HCT116 (cell line): Measurements from ENCODE around the gene MAMLD1. TPM values are rescaled to one million over a fixed set of nuclear protein-coding genes. Genes with fewer than 3 reads are reported as not detected.

Experiments
- ATAC-seq: fragments of 200-7000 bp; cut with Tn5 transposase; 2 replicates; pipeline ENCODE4 v1.9.1; 2020; ENCODE audit warnings: mild to moderate bottlenecking, moderate library complexity
- BruUV-seq: library from RNA; stranded (reverse); fragments of 400-500 nt; replicated peaks from 2 replicates; lab custom pipeline; 2021; lab: Mats Ljungman, UMichigan
- CTCF ChIA-PET: fragments of 300-600 bp; sonication (Branson Sonifier 250); formaldehyde crosslinking; loops from one replicate; lab custom pipeline; 2021; ENCODE audit warnings: antibody characterized with exemption; lab: Charles Lee
- POLR2A ChIA-PET: fragments of 300-600, 350-600 bp; sonication (Branson Sonifier 250); formaldehyde crosslinking; loops from one replicate; lab custom pipeline; 2021; ENCODE audit warnings: antibody characterized with exemption; lab: Charles Lee
- RAD21 ChIA-PET, 2 experiments: fragments of 300-600 bp; sonication (Branson Sonifier 250); formaldehyde crosslinking; loops; one replicate each; lab custom pipeline; 2023; ENCODE audit warnings: low total read pairs in 2 of 2; ENCODE audit not compliant: uncharacterized antibody in 2 of 2, unreplicated experiment in 2 of 2, low non-redundant PET in 1 of 2; lab: Charles Lee
- DNase-seq: peaks from one replicate; pipeline ENCODE4 v3.0.0-alpha.2; 2010; ENCODE audit warnings: low read depth, low spot score
- H2AFZ ChIP-seq: fragments of 200-600 bp; shearing (Covaris generic), sonication (generic); 2 replicates; pipeline ENCODE4 v1.6.1; 2017; ENCODE audit warnings: low read depth, mixed run types, mixed read lengths, antibody characterized with exemption, low read length; ENCODE audit not compliant: poor library complexity, severe bottlenecking
- H3K27ac ChIP-seq: 2 replicates; pipeline ENCODE4 v1.5.1; 2012; ENCODE audit warnings: low read depth, low read length
- H3K27me3 ChIP-seq: fragments of 200-600 bp; sonication (generic); 2 replicates; pipeline ENCODE4 v1.6.1; 2016; ENCODE audit warnings: mixed run types, low read length, mixed read lengths; ENCODE audit not compliant: insufficient read depth
- H3K36me3 ChIP-seq, 2 experiments: fragments of 200-500 bp in 1 of 2; fragments of 200-600 bp in 1 of 2; sonication (Bioruptor generic) in 1 of 2; sonication (generic) in 1 of 2; 2 replicates each; pipeline versions ENCODE4 v1.5.1 to v1.6.1; 2014 to 2016; ENCODE audit warnings: low read length in 2 of 2, inconsistent platforms in 1 of 2, mixed read lengths in 1 of 2, mixed run types in 1 of 2; ENCODE audit not compliant: insufficient read depth in 2 of 2, control insufficient read depth in 1 of 2
- H3K4me1 ChIP-seq, 2 experiments: fragments of 200-600 bp in 1 of 2; sonication (generic) in 1 of 2; 2 replicates each; pipeline versions ENCODE4 v1.5.1 to v1.6.1; 2012 to 2017; ENCODE audit warnings: low read length in 2 of 2, inconsistent platforms in 1 of 2, mild to moderate bottlenecking in 1 of 2, mixed read lengths in 1 of 2, mixed run types in 1 of 2, moderate library complexity in 1 of 2; ENCODE audit not compliant: insufficient read depth in 2 of 2, control insufficient read depth in 1 of 2
- H3K4me2 ChIP-seq: fragments of 200-600 bp; sonication (generic); 2 replicates; pipeline ENCODE4 v1.6.1; 2017; ENCODE audit warnings: mixed run types, low read length, mixed read lengths
- H3K4me3 ChIP-seq, 2 experiments: fragments of 200-600 bp in 1 of 2; sonication (generic) in 1 of 2; replicated peaks in 1 of 2; 2 replicates each; pipeline ENCODE4 v1.5.1; 2011 to 2016; ENCODE audit warnings: low read length in 2 of 2, control low read depth in 1 of 2, low read depth in 1 of 2, mild to moderate bottlenecking in 1 of 2, mixed read lengths in 1 of 2, mixed run types in 1 of 2
- H3K79me2 ChIP-seq: fragments of 200-600 bp; sonication (generic); 2 replicates; pipeline ENCODE4 v1.6.1; 2017; ENCODE audit warnings: mild to moderate bottlenecking, mixed run types, low read length, moderate library complexity, mixed read lengths; ENCODE audit not compliant: insufficient read depth
- H3K9ac ChIP-seq: fragments of 200-600 bp; sonication (generic); 2 replicates; pipeline ENCODE4 v1.6.1; 2016; ENCODE audit warnings: low read length, mixed read lengths
- H3K9me2 ChIP-seq: fragments of 200-600 bp; sonication (generic), shearing (Covaris generic); 2 replicates; pipeline ENCODE4 v1.6.1; 2017; ENCODE audit warnings: mixed run types, mild to moderate bottlenecking, moderate library complexity; ENCODE audit not compliant: insufficient read depth
- H3K9me3 ChIP-seq, 2 experiments: fragments of 200-500 bp in 1 of 2; fragments of 200-600 bp in 1 of 2; sonication (Bioruptor generic) in 1 of 2; sonication (generic) in 1 of 2; 2 replicates each; pipeline ENCODE4 v1.6.1; 2014 to 2017; ENCODE audit warnings: low read length in 2 of 2, mixed read lengths in 2 of 2, inconsistent platforms in 1 of 2, low read depth in 1 of 2, mild to moderate bottlenecking in 1 of 2, mixed run types in 1 of 2, moderate library complexity in 1 of 2; ENCODE audit not compliant: control insufficient read depth in 1 of 2, insufficient read depth in 1 of 2
- H4K20me1 ChIP-seq: fragments of 200-600 bp; sonication (generic), shearing (Covaris generic); 2 replicates; pipeline ENCODE4 v1.6.1; 2017; ENCODE audit warnings: mixed run types, mild to moderate bottlenecking, moderate library complexity; ENCODE audit not compliant: insufficient read depth
- CBX3 ChIP-seq: IDR thresholded peaks from 2 replicates; pipeline ENCODE4 v1.6.1; 2012; ENCODE audit warnings: low read depth
- CEBPB ChIP-seq: IDR thresholded peaks from 2 replicates; pipeline ENCODE4 v1.6.1; 2012; ENCODE audit warnings: low read depth
- ELF1 ChIP-seq: IDR thresholded peaks from 2 replicates; pipeline ENCODE4 v1.6.1; 2012; ENCODE audit warnings: low read depth, borderline replicate concordance
- EZH2 ChIP-seq: fragments of 200-600 bp; sonication (generic); IDR thresholded peaks from 2 replicates; pipeline ENCODE4 v1.6.1; 2017; ENCODE audit warnings: antibody characterized with exemption, mixed run types
- EZH2phosphoT487 ChIP-seq: fragments of 200-600 bp; IDR thresholded peaks from 2 replicates; pipeline ENCODE4 v1.6.1; 2018; ENCODE audit warnings: antibody characterized with exemption, borderline replicate concordance
- FOSL1 ChIP-seq: IDR thresholded peaks from 2 replicates; pipeline ENCODE4 v1.6.1; 2012; ENCODE audit warnings: low read depth
- MAX ChIP-seq: IDR thresholded peaks from 2 replicates; pipeline ENCODE4 v1.6.1; 2012
- POLR2A ChIP-seq: IDR thresholded peaks from 2 replicates; pipeline ENCODE4 v1.7.0; 2011; ENCODE audit warnings: borderline replicate concordance; ENCODE audit not compliant: insufficient read depth, insufficient read length; ENCODE audit errors: extremely low read depth
- POLR2AphosphoS5 ChIP-seq: IDR thresholded peaks from 2 replicates; pipeline ENCODE4 v1.6.1; 2011; ENCODE audit warnings: mild to moderate bottlenecking, low read depth, low read length, moderate library complexity
- RAD21 ChIP-seq: IDR thresholded peaks from 2 replicates; pipeline ENCODE4 v1.6.1; 2012; ENCODE audit warnings: low read depth, mild to moderate bottlenecking
- REST ChIP-seq: IDR thresholded peaks from 2 replicates; pipeline ENCODE4 v1.6.1; 2012; ENCODE audit warnings: low read depth
- SIN3A ChIP-seq: IDR thresholded peaks from 2 replicates; pipeline ENCODE4 v1.6.1; 2012; ENCODE audit warnings: low read depth
- SP1 ChIP-seq: IDR thresholded peaks from 2 replicates; pipeline ENCODE4 v1.6.1; 2012; ENCODE audit warnings: low read depth
- TCF7L2 ChIP-seq: IDR thresholded peaks from 2 replicates; pipeline ENCODE4 v1.7.0; 2011; ENCODE audit warnings: borderline replicate concordance, inconsistent platforms; ENCODE audit not compliant: insufficient read depth, insufficient read length; ENCODE audit errors: extremely low read depth
- YY1 ChIP-seq: IDR thresholded peaks from 2 replicates; pipeline ENCODE4 v1.6.1; 2011; ENCODE audit warnings: low read length, low read depth, moderate library complexity, mild to moderate bottlenecking; ENCODE audit not compliant: insufficient replicate concordance; ENCODE audit errors: extremely low read depth
- ZFX ChIP-seq: fragments of 450-650 bp; IDR thresholded peaks from 2 replicates; pipeline ENCODE4 v1.6.1; 2017
- ZNF274 ChIP-seq: fragments of 200-500 bp; sonication (Bioruptor generic); IDR thresholded peaks from 2 replicates; pipeline ENCODE4 v1.6.1; 2014; ENCODE audit warnings: mild to moderate bottlenecking, low read depth, low read length, inconsistent platforms
- intact Hi-C: fragments of 100-400 bp; cut with micrococcal nuclease; formaldehyde crosslinking; loops from 2 replicates; pipeline ENCODE4 v1.10.0; 2022
- total RNA-seq: library from RNA; stranded (reverse); gene quantifications from one replicate; pipeline ENCODE4 v1.2.1, GENCODE V29; 2021; ENCODE audit not compliant: unreplicated experiment

MAMLD1 gene
- total RNA-seq, 1 experiment from 2014 or later = 3.6 TPM

GRCh38 chrX:150506020-150506419 is 142.9 kb downstream of the MAMLD1 start:
- DNase-seq (no peak), ATAC-seq (no peak)
- ChIA-PET CTCF (no interaction called here), RAD21 (no interaction called here), POLR2A (no interaction called here)
- Histone ChIP-seq H3K27me3 (no peaks in the 10 kb centered on the region), H3K36me3 (no peaks in the 10 kb centered on the region), H4K20me1 (no peaks in the 10 kb centered on the region), H2AFZ (no peak overlapping the region), H3K9me2 (no peaks in the 10 kb centered on the region), H3K4me2 (no peak overlapping the region), H3K9ac (no peak overlapping the region), H3K79me2 (no peaks in the 10 kb centered on the region), H3K4me1 (peaks cover 9 to 21% of the 10 kb centered on the region in 2 experiments), H3K9me3 (no peaks in the 10 kb centered on the region), H3K27ac (no peak overlapping the region), H3K4me3 (no peak overlapping the region)
- BruUV-seq = no TSS peak
- no peak for TF ChIP-seq EZH2
- TF ChIP-seq CEBPB = no peak
- TF ChIP-seq ZFX = no peak
- no peak for TF ChIP-seq SP1
- no peak for TF ChIP-seq REST
- intact Hi-C loops = no loop called here

- ChIA-PET CTCF (no interaction called here), POLR2A (no interaction called here), RAD21 (no interaction called here)
- no peak overlapping the region for H3K27ac ChIP-seq
- peaks cover 9 to 21% of the 10 kb centered on the region in 2 experiments for H3K4me1 ChIP-seq
- intact Hi-C loops = no loop called here
- no peaks in the 10 kb centered on the region for H3K9me3 ChIP-seq
- H3K9ac ChIP-seq = no peak overlapping the region
- H3K9me2 ChIP-seq = no peaks in the 10 kb centered on the region
- H2AFZ ChIP-seq = no peak overlapping the region
- ATAC-seq (no peak), DNase-seq (no peak)
- H3K36me3 ChIP-seq = no peaks in the 10 kb centered on the region
- no peak for TF ChIP-seq ZFX
- no peak for TF ChIP-seq YY1
- no peak for TF ChIP-seq SIN3A
- no peak for TF ChIP-seq MAX
- no peak for TF ChIP-seq EZH2
- no peak for TF ChIP-seq SP1
- no peak for TF ChIP-seq POLR2A
- no peak for TF ChIP-seq EZH2phosphoT487
- TF ChIP-seq FOSL1 = no peak
- TF ChIP-seq TCF7L2 = no peak
- no peak for TF ChIP-seq ZNF274
- no peak for TF ChIP-seq CBX3
- no peak for TF ChIP-seq RAD21
- TF ChIP-seq POLR2AphosphoS5 = no peak
- no peak for TF ChIP-seq ELF1
- TF ChIP-seq, all 23 proteins: peak for 0
- no peak overlapping the region for H3K4me3 ChIP-seq
- H3K27me3 ChIP-seq = no peaks in the 10 kb centered on the region
- no peaks in the 10 kb centered on the region for H3K79me2 ChIP-seq
- H3K4me2 ChIP-seq = no peak overlapping the region
- BruUV-seq = no TSS peak
- H4K20me1 ChIP-seq = no peaks in the 10 kb centered on the region
Observed at GRCh38 chrX:150506486-150506885, 143.4 kb downstream of the MAMLD1 start.
